ENCODE data around the gene IAH1. TPM values are rescaled to one million over a fixed set of nuclear protein-coding genes. Genes with fewer than 3 reads are reported as not detected.
"Not testable (repeated sequence)": the region's sequence is repeated elsewhere in the genome, so short reads cannot be mapped to it uniquely, and the experiment has no call there.

The IAH1 gene
- total and polyA plus RNA-seq, 8 donors, result 12.2 to 37.7 (median 17.2) TPM

DNA sequence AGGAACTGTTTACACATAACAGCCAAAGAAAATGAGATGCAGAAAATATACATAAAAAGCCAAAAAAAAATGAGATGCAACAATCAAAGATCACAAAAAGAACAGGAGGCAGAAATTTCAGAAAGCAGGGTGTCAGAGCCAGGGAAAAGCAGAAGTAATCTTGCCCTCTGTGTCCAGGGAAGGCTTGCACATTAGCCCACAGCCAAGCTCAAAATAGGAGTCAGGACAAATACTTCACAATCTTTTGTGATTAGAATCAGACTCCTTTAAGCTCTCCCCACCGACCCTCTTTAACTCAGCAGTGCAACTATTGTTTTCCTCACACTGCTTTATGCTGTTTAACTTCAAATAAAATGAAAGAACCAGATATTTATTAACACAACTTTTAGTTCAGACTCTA is 34.6 kb downstream of the IAH1 start:
- peaks cover 0 to 5% (median 0%) of the 10 kb centered on the region in 3 donors for H3K36me3 ChIP-seq
- 10 to 21% methylated on average over 1 of the region's 1 CpG for WGBS, 2 donors
- no peak for FAIRE-seq

DNA sequence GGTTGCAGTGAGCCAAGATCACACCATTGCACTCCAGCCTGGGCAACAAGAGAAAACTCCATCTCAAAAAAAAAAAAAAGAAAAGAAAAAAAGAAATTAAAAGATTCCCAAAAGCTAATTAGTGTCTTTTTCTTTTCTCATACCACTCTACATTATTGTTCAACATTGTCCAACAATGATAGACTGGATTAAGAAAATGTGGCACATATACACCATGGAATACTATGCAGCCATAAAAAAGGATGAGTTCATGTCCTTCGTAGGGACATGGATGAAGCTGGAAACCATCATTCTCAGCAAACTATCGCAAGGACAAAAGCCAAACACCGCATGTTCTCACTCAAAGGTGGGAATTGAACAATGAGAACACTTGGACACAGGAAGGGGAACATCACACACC is 39.6 kb downstream of the IAH1 start:
- H3K4me1 ChIP-seq; H3K27ac ChIP-seq; FAIRE-seq; H3K4me3 ChIP-seq; H3K27me3 ChIP-seq; ATAC-seq; H3K36me3 ChIP-seq; H3K9me3 ChIP-seq; intact Hi-C loops (cut with DNase I); DNase-seq: not testable (repeated sequence)
- WGBS, 2 donors, result 97 to 100% methylated on average over 3 of the region's 3 CpGs

More for the DNA sequence above, 34.6 kb downstream of the IAH1 start:
- no peak for TF ChIP-seq CTCF (IDR thresholded peaks at IDR 0.05)
- H3K4me3 ChIP-seq, result no peak overlapping the region
- no peak for ATAC-seq
- no peak overlapping the region for H3K27ac ChIP-seq
- DNase-seq, result no peak
- H3K4me1 ChIP-seq, result no peaks in the 10 kb centered on the region
- no peaks in the 10 kb centered on the region for H3K27me3 ChIP-seq
- intact Hi-C loops (cut with DNase I), result no loop called here
- H3K9me3 ChIP-seq, result no peaks in the 10 kb centered on the region

- intact Hi-C loops (cut with DNase I), result no loop called here
- Histone ChIP-seq H3K4me3 (no peak overlapping the region), H3K27ac (no peak overlapping the region), H3K4me1 (no peaks in the 10 kb centered on the region), H3K27me3 (no peaks in the 10 kb centered on the region), H3K36me3 (peaks cover 0 to 16% (median 3%) of the 10 kb centered on the region in 3 donors), H3K9me3 (no peaks in the 10 kb centered on the region)
- no peak for ATAC-seq
- DNase-seq, result no peak
- 83 to 100% methylated on average over 2 of the region's 2 CpGs for WGBS, 2 donors
- FAIRE-seq, result no peak
- TF ChIP-seq CTCF (IDR thresholded peaks at IDR 0.05), result no peak
These were observed 42.9 kb downstream of the IAH1 start for GRCh38 chr2:9517118-9517782.

- H3K27ac ChIP-seq, result no peak overlapping the region
- FAIRE-seq, result no peak
- intact Hi-C loops (cut with DNase I), result no loop called here
- no peak overlapping the region for H3K4me3 ChIP-seq
- ATAC-seq, result no peak
- H3K9me3 ChIP-seq, result no peaks in the 10 kb centered on the region
- no peak for DNase-seq
- no peak for TF ChIP-seq CTCF (IDR thresholded peaks at IDR 0.05)
- H3K36me3 ChIP-seq, result peaks cover 0 to 12% (median 3%) of the 10 kb centered on the region in 3 donors
- no peaks in the 10 kb centered on the region for H3K4me1 ChIP-seq
- WGBS, 2 donors, result 79 to 81% methylated on average over 3 of the region's 3 CpGs
- no peaks in the 10 kb centered on the region for H3K27me3 ChIP-seq
These were observed 43.8 kb downstream of the IAH1 start for GRCh38 chr2:9518163-9518562.

- FAIRE-seq (no peak), DNase-seq (no peak), ATAC-seq (no peak)
- H3K27me3 ChIP-seq, result no peaks in the 10 kb centered on the region
- no peaks in the 10 kb centered on the region for H3K4me1 ChIP-seq
- H3K36me3 ChIP-seq, result peaks cover 0 to 12% (median 3%) of the 10 kb centered on the region in 3 donors
- 96 to 98% methylated on average over 7 of the region's 7 CpGs for WGBS, 2 donors
- no peak overlapping the region for H3K4me3 ChIP-seq
- no peak overlapping the region for H3K27ac ChIP-seq
- TF ChIP-seq CTCF (IDR thresholded peaks at IDR 0.05), result no peak
- intact Hi-C loops (cut with DNase I), result no loop called here
- no peaks in the 10 kb centered on the region for H3K9me3 ChIP-seq
These were observed 44.4 kb downstream of the IAH1 start for GRCh38 chr2:9518780-9519179.

Measured in pancreas (tissue), 10 donors.